NCI-H748 treated with DMSO at 0.1 percent for 48 hours (cell line): ENCODE data around the gene KCNMB2.

ENCODE experiments used
- DNase-seq: peaks from one replicate; lab custom pipeline; 2025; lab: John Stamatoyannopoulos, UW

Gene KCNMB2

GRCh38 chr3:178569826-178570225 is 33.6 kb downstream of the KCNMB2 start:
- DNase-seq, result no peak

- no peak for DNase-seq
Observed at GRCh38 chr3:178583963-178584575, 47.8 kb downstream of the KCNMB2 start.

GRCh38 chr3:178584722-178585380 is 48.6 kb downstream of the KCNMB2 start:
- peak; percentile 30 for DNase-seq

- DNase-seq, result no peak
Observed at GRCh38 chr3:178585454-178585853, 49.2 kb downstream of the KCNMB2 start.

GRCh38 chr3:178586076-178586475 is 49.8 kb downstream of the KCNMB2 start:
- DNase-seq, result no peak

- peak; percentile 30 for DNase-seq
Observed at GRCh38 chr3:178588628-178589027, 52.4 kb downstream of the KCNMB2 start.

- no peak for DNase-seq
Observed at GRCh38 chr3:178593786-178594185, 57.5 kb downstream of the KCNMB2 start.

GRCh38 chr3:178597371-178597770 is 61.1 kb downstream of the KCNMB2 start:
- no peak for DNase-seq

- DNase-seq, result peak; percentile 47
Observed at GRCh38 chr3:178602856-178603255, 66.6 kb downstream of the KCNMB2 start.

- DNase-seq, result no peak
Observed at GRCh38 chr3:178603735-178604134, 67.5 kb downstream of the KCNMB2 start.

GRCh38 chr3:178618197-178618596 is 82.0 kb downstream of the KCNMB2 start:
- no peak for DNase-seq

- DNase-seq, result no peak
Observed at GRCh38 chr3:178618896-178619295, 82.7 kb downstream of the KCNMB2 start.

GRCh38 chr3:178623666-178624255 is 87.5 kb downstream of the KCNMB2 start:
- DNase-seq, result no peak

GRCh38 chr3:178624276-178624675 is 88.0 kb downstream of the KCNMB2 start:
- DNase-seq, result no peak

GRCh38 chr3:178625053-178625600 is 88.9 kb downstream of the KCNMB2 start:
- no peak for DNase-seq

GRCh38 chr3:178628037-178628436 is 91.8 kb downstream of the KCNMB2 start:
- no peak for DNase-seq

- no peak for DNase-seq
Observed at GRCh38 chr3:178629430-178630178, 93.4 kb downstream of the KCNMB2 start.

GRCh38 chr3:178631950-178632349 is 95.7 kb downstream of the KCNMB2 start:
- DNase-seq, result no peak

- DNase-seq, result peak; percentile 48
Observed at GRCh38 chr3:178634975-178635374, 98.7 kb downstream of the KCNMB2 start.

- no peak for DNase-seq
Observed at GRCh38 chr3:178637802-178638201, 101.6 kb downstream of the KCNMB2 start.

- DNase-seq, result no peak
Observed at GRCh38 chr3:178645503-178645902, 109.3 kb downstream of the KCNMB2 start.

GRCh38 chr3:178646186-178646862 is 110.1 kb downstream of the KCNMB2 start:
- DNase-seq, result no peak
